Skeletal muscle cell (primary cell): ENCODE data around the gene CD101.

Experiments used
- DNase-seq: peaks from one replicate; pipeline ENCODE4 v3.0.0-alpha.2; 2010; ENCODE audit warnings: low read depth
- H3K4me3 ChIP-seq: 2 replicates; pipeline ENCODE4 v1.5.1; 2011; ENCODE audit warnings: low read depth, mild to moderate bottlenecking, control low read depth, low read length, moderate library complexity

CD101 gene

GRCh38 chr1:117079737-117080136, 78.2 kb downstream of the CD101 start:
- H3K4me3 ChIP-seq = no peak overlapping the region
- DNase-seq = no peak

DNA sequence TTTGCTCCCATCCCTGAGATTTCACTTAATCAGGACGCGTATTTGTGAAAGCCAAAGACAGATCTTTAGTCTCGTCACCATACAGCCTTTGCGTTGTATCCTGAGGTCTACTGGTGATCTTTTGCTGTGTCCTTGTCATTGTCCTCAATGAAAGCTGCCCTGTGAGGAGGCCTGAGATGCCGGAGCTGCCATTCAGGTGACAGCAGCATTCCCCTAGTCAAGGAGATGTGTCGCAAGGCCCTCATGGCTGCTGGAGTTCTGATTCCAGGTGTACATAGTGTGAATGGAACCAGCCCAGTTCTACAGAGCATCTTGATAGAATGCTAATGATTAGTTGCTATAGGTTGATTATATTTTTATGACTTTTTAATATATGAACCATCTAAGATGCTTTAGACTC, 82.7 kb downstream of the CD101 start:
- no peak overlapping the region for H3K4me3 ChIP-seq
- no peak for DNase-seq
